Measurements from ENCODE around the gene DDX17.
"Not testable (repeated sequence)": the region's sequence is repeated elsewhere in the genome, so short reads cannot be mapped to it uniquely, and the experiment has no call there.

DDX17 gene

DNA sequence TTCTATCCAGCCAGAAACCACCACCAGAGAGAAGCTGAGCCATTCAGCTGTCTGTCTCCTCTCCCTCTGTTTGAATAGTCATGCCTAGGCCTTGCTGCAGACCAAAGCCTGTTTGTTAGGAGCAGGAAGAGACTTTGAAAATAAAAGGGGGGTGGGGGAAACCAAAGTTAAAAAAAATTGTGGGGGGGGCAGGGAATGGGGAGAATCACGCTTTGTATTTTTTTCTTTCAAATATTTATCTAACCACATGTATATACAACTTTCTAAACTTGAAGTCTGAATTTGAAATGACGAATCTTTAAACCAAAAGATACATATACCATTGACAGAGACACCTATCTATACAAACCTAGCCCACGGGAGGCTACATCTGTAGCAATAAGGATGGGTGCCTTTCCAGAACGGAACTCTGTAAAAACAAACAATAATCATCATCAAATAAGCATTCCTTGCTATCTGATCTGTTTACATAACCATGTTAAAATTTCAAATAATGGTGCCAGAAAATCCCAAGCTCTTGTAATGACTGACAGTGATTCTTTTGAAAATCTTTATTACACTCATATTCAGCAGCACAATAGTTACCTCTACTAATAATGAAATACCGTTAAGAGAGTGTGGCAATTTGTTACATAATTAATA is 14.3 kb downstream of the DDX17 start:
- no peak for DNase-seq

GRCh38 chr22:38490915-38491314 is 15.2 kb downstream of the DDX17 start:
- no peak for DNase-seq

- DNase-seq: no peak
Measured at GRCh38 chr22:38490475-38490874, 15.6 kb downstream of the DDX17 start.

- no peak for DNase-seq
Measured at GRCh38 chr22:38489561-38490145, 16.5 kb downstream of the DDX17 start.

- DNase-seq: no peak
Measured at GRCh38 chr22:38489142-38489541, 17.0 kb downstream of the DDX17 start.

DNA sequence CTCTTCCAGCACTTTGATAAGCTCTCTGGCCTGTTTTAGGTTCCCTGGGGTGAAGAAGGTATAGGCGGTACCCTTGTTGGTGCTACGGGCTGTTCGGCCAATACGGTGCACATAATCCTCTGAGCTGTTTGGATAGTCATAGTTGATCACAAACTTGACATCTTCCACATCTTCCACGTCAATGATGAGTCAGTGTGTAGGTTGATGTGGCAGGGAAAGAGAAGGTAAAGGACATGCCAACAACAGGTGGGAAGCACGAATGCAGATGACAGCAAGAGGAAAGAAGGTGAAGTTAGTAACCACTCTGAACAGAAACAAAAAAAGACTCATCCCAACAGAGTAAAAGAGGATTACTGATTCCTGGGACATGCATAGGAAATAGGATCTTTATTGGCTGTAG is 18.2 kb downstream of the DDX17 start:
- no peak for DNase-seq

GRCh38 chr22:38485783-38486182 is 20.3 kb downstream of the DDX17 start:
- no peak for DNase-seq

GRCh38 chr22:38484244-38484643 is 21.9 kb downstream of the DDX17 start:
- no peak for DNase-seq

GRCh38 chr22:38482662-38483308 is 23.3 kb downstream of the DDX17 start:
- DNase-seq: no peak

DNA sequence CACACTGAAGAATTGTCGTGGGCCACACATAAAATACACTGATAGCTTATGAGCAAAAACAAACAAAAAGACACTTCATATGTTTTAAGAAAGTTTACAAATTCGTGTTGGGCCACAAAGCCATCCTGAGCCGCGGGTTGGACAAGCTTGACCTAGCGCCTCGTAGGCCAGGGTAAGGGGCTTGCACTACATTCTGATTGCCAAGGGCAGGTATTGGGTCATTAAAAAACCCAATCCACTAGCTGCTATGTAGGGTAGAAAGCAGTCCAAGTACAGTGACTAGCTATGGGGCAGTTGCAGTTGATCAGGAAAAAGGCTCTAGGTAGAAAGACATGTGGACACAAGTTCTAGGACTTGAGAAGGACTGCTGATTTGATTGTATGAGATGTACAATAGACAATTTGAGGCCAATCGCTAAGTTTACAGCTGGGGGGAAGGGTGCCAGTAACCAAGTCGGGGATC is 24.2 kb downstream of the DDX17 start:
- DNase-seq: no peak

GRCh38 chr22:38481162-38481870 is 24.8 kb downstream of the DDX17 start:
- no peak for DNase-seq

GRCh38 chr22:38479096-38479837 is 26.8 kb downstream of the DDX17 start:
- DNase-seq: no peak

DNA sequence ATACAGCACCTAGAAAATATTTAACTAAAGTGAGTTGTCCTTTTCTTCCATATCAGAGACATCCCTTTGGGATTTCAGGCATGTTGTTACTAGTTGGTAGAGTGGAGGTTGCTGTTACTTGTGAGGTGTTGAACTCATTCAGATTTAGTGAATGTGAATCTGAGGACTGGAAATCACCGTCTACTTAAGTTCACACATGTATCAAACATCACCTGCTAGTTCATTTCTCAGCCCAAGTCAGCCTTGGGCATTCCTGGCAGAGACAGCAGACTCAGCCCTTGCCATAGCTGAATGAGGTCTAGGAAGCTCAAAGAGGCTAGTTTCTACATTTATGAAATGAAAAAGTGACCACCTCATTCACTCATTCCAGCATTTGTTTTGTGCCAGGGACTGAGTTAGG is 28.5 kb downstream of the DDX17 start:
- DNase-seq: no peak

- DNase-seq: no peak
Measured at GRCh38 chr22:38474003-38474607, 32.0 kb downstream of the DDX17 start.

DNA sequence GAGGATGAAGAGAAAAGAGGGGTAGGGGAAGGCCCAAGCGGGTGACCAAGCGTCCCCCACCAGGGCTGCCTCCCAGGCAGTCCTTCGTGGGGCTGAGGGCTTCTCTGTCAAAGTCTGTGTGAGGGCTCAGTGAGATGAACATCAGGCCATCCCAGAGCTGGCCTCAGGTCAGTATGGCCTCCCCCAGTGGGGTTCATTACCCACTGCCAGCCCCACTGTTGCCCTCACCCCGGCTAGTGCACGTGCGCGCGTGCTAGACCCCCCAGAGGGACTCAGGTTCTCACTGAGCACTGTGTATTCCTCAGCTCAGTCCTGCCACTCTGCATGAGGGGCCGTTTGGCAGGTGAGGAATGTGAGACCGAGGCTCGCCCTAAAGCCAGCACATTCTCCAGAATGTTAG is 34.9 kb downstream of the DDX17 start:
- no peak for DNase-seq

DNA sequence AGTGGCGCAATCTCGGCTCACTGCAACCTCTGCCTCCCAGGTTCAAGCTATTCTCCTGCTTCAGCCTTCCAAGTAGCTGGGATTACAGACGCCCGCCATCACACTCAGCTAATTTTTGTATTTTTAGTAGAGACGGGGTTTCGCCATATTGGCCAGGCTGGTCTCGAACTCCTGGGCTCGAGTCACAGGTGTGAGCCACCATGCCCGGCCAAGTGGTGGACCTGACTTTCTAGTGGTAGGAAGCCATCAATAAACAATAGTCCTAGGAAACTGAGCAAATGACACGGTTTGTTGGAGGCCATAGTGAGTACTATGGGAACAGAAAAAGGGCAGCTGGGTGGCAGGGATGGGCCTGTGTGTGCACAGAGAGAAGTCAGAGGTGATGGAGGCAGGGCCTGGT is 35.9 kb downstream of the DDX17 start:
- not testable (repeated sequence) for DNase-seq

DNA sequence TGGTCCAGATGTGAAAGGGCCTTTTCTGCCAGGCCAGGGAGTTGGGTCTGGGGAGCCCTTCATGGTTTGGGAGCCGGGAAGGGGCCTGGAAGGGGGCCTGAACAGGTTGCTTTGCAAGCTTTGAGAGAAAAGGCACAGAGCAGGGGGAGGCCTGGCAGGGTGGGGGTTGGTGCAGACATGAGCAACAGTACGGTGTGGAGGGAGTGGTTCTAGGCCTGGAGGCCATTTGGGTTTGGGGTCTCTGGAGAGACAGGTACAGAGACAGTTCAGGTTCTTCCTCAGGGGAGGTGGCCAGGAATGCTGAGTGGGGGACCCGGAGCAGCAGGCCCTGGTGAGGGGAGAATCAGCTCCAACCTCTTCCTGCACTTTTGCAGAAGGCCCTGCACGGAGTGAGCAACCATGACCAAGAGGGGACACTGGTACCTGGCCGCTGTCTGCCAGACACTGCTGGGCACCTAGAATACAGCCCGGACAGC is 36.8 kb downstream of the DDX17 start:
- DNase-seq: no peak

DNA sequence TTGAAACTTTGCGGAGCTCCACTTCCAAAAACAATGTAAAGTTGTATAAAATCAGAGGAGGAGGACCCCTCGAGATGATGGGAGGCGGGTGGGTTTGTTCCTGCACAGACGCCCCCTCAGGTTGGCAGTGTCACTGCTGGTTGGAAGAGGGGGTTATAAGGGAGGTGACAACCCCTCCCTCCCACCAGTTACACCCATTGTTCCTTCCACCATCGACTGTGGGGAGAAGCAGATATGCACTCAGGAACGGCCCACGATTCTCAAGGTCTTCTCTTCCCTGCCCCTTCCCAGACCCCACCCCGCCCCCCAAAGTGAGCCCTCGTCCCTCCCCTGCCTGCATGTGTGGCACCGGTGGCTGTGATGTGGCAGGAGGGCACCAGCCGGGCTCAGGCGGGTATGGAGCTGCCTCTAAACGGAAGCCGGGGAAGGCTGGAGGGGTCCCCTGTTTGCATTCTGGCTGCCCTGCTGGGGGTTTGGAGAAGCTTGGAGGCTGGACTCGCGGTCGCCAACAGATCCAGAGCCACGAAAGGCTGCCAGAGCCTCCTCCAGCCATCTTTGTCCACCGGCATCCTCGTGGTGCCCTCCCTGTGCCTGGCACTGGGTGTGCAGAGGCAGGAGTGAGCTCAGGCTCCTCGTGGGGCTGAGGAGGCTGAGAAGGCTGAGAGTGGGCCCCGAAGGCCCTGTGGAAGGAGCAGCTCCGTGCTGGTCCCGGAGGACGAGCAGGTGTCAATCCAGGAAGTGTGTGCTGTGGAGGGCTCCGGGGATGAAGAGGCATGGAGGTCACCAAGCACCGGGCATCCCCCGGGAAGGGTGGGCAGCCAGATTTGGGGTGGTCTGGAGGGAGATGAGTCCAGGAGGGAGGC is 37.4 kb downstream of the DDX17 start:
- DNase-seq: no peak

GRCh38 chr22:38467904-38468442 is 38.1 kb downstream of the DDX17 start, which contains the start of gene KDELR3:
Gene KDELR3 (plus strand): TSS chr22:38468096. CDS start chr22:38468234, 138 bp downstream.
- DNase-seq: no peak

DNA sequence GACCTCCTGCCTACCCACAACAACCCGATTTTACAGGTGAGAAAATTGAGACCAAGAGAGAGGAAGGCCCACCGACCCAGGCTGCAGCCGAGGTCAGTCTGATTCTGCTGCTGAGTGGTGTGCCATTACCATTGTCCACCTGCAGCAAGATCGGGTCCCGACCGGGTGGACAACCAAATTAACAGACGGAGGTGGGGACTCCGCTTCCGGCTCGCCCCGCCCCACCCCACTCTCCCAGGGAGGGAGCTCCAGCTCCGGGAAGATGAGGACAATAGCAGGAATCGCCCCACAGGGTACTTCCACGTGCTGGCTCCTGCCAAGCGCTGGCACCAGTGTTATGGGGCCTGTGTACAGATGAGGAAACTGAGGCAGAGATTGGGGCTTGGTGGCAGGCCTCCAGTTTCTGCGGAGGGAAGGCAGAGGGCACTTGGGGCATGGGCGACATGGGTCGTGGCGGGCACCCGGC is 38.6 kb downstream of the DDX17 start:
- no peak for DNase-seq
